Measurements from ENCODE around the gene STX17. TPM values are rescaled to one million over a fixed set of nuclear protein-coding genes. Genes with fewer than 3 reads are reported as not detected.

Gene STX17
- total RNA-seq, 1 experiment from 2014 or later: 24.6 TPM

- ChIA-PET POLR2A (no interaction called here), CTCF (no interaction called here), RAD21 (ENCODE audit: low non-redundant PET in 1 of 2, low total read pairs in 2 of 2, uncharacterized antibody in 2 of 2, unreplicated experiment in 2 of 2) (no interaction called here)
- Histone ChIP-seq H3K27ac (ENCODE audit: low read depth, low read length) (no peak overlapping the region), H3K9me2 (ENCODE audit: insufficient read depth) (no peaks in the 10 kb centered on the region), H3K4me1 (ENCODE audit: control insufficient read depth in 1 of 2, insufficient read depth in 2 of 2, low read length in 2 of 2) (no peaks in the 10 kb centered on the region), H3K9me3 (ENCODE audit: control insufficient read depth in 1 of 2, insufficient read depth in 1 of 2, low read depth in 1 of 2, low read length in 2 of 2) (peaks cover 0 to 6% of the 10 kb centered on the region in 2 experiments; a peak in 2 of 4 replicates), H3K4me3 (replicated peaks in 1 of 2; ENCODE audit: low read depth in 1 of 2, low read length in 2 of 2) (no peak overlapping the region), H3K27me3 (ENCODE audit: insufficient read depth, low read length) (no peaks in the 10 kb centered on the region), H3K79me2 (ENCODE audit: insufficient read depth, low read length) (no peaks in the 10 kb centered on the region), H3K4me2 (ENCODE audit: low read length) (no peak overlapping the region), H2AFZ (ENCODE audit: low read depth, low read length, poor library complexity, severe bottlenecking) (no peak overlapping the region), H3K9ac (ENCODE audit: low read length) (no peak overlapping the region), H4K20me1 (ENCODE audit: insufficient read depth) (no peaks in the 10 kb centered on the region), H3K36me3 (ENCODE audit: control insufficient read depth in 1 of 2, insufficient read depth in 2 of 2, low read length in 2 of 2) (peaks cover 15 to 19% of the 10 kb centered on the region in 2 experiments; a peak in 3 of 4 replicates)
- no peak for TF ChIP-seq RAD21 (IDR thresholded peaks at IDR 0.05; ENCODE audit: low read depth)
- ATAC-seq (no peak), DNase-seq (ENCODE audit: low read depth, low spot score) (no peak)
- no TSS peak for BruUV-seq (replicated peaks)
- intact Hi-C loops (cut with micrococcal nuclease): no loop called here
These were observed 19.1 kb downstream of the STX17 start for GRCh38 chr9:99925541-99925940.

DNA sequence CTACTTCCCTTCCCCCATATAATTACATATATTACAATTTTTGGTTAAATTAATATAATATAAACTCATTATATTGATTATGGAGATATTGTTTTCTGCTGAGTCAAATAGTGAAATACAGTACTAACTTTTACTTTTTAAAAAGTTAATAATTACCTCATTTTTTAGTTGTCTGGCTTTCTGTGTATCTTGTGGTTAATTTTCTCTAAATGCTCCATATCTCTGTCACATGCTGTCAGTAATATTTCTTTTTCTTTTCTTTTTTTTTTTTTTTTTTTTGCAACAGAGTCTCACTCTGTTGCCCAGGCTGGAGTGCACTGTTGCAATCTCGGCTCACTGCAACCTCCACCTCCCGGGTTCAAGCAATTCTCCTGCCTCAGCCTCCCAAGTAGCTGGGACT is 23.2 kb downstream of the STX17 start:
- no peak for DNase-seq (ENCODE audit: low read depth, low spot score)
- no peaks in the 10 kb centered on the region for H3K79me2 ChIP-seq (ENCODE audit: insufficient read depth, low read length)
- intact Hi-C loops (cut with micrococcal nuclease): no loop called here
- H3K36me3 ChIP-seq (ENCODE audit: control insufficient read depth in 1 of 2, insufficient read depth in 2 of 2, low read length in 2 of 2): peaks cover 0 to 5% of the 10 kb centered on the region in 2 experiments; a peak in 1 of 4 replicates
- H3K9me3 ChIP-seq (ENCODE audit: control insufficient read depth in 1 of 2, insufficient read depth in 1 of 2, low read depth in 1 of 2, low read length in 2 of 2): peaks cover 0 to 6% of the 10 kb centered on the region in 2 experiments; a peak in 2 of 4 replicates
- no peaks in the 10 kb centered on the region for H3K9me2 ChIP-seq (ENCODE audit: insufficient read depth)
- no peak for ATAC-seq
- no peaks in the 10 kb centered on the region for H3K4me1 ChIP-seq (ENCODE audit: control insufficient read depth in 1 of 2, insufficient read depth in 2 of 2, low read length in 2 of 2)
- RAD21 ChIA-PET (ENCODE audit: low non-redundant PET in 1 of 2, low total read pairs in 2 of 2, uncharacterized antibody in 2 of 2, unreplicated experiment in 2 of 2): no interaction called here
- H3K9ac ChIP-seq (ENCODE audit: low read length): no peak overlapping the region
- CTCF ChIA-PET: no interaction called here
- no peak for TF ChIP-seq CEBPB (IDR thresholded peaks at IDR 0.05; ENCODE audit: low read depth)
- TF ChIP-seq CTCF (IDR thresholded peaks at IDR 0.05 in 2 of 3, conservative IDR thresholded peaks at IDR 0.05 in 1 of 3; ENCODE audit: borderline replicate concordance in 1 of 3, insufficient read depth in 1 of 3, low read depth in 2 of 3, low read length in 2 of 3): no peak
- TF ChIP-seq SRF (IDR thresholded peaks at IDR 0.05; ENCODE audit: low read depth): no peak
- no peak for TF ChIP-seq POLR2A (IDR thresholded peaks at IDR 0.05; ENCODE audit: borderline replicate concordance, extremely low read depth, insufficient read depth, insufficient read length)
- TF ChIP-seq, protein P1, sequence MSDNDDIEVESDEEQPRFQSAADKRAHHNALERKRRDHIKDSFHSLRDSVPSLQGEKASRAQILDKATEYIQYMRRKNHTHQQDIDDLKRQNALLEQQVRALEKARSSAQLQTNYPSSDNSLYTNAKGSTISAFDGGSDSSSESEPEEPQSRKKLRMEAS (IDR thresholded peaks at IDR 0.05): no peak
- TF ChIP-seq YY1 (IDR thresholded peaks at IDR 0.05; ENCODE audit: extremely low read depth, insufficient replicate concordance, low read depth, low read length): no peak
- no peak for TF ChIP-seq SP1 (IDR thresholded peaks at IDR 0.05; ENCODE audit: low read depth)
- TF ChIP-seq EGR1 (IDR thresholded peaks at IDR 0.05; ENCODE audit: low read depth): no peak
- no peak for TF ChIP-seq EZH2phosphoT487 (IDR thresholded peaks at IDR 0.05; ENCODE audit: borderline replicate concordance)
- TF ChIP-seq RAD21 (IDR thresholded peaks at IDR 0.05; ENCODE audit: low read depth): no peak
- TF ChIP-seq, protein P2, sequence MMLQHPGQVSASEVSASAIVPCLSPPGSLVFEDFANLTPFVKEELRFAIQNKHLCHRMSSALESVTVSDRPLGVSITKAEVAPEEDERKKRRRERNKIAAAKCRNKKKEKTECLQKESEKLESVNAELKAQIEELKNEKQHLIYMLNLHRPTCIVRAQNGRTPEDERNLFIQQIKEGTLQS (IDR thresholded peaks at IDR 0.05): no peak
- no peak for TF ChIP-seq ZFX (IDR thresholded peaks at IDR 0.05)
- TF ChIP-seq FOSL1 (IDR thresholded peaks at IDR 0.05; ENCODE audit: low read depth): no peak
- no peak for TF ChIP-seq POLR2AphosphoS5 (IDR thresholded peaks at IDR 0.05; ENCODE audit: low read depth, low read length)
- no peak for TF ChIP-seq TCF7L2 (IDR thresholded peaks at IDR 0.05; ENCODE audit: borderline replicate concordance, extremely low read depth, insufficient read depth, insufficient read length)
- TF ChIP-seq SIN3A (IDR thresholded peaks at IDR 0.05; ENCODE audit: low read depth): no peak
- TF ChIP-seq EZH2 (IDR thresholded peaks at IDR 0.05): no peak
- TF ChIP-seq ZNF274 (IDR thresholded peaks at IDR 0.05; ENCODE audit: low read depth, low read length): no peak
- TF ChIP-seq ELF1 (IDR thresholded peaks at IDR 0.05; ENCODE audit: borderline replicate concordance, low read depth): no peak
- no peak overlapping the region for H3K4me3 ChIP-seq (replicated peaks in 1 of 2; ENCODE audit: low read depth in 1 of 2, low read length in 2 of 2)
- H4K20me1 ChIP-seq (ENCODE audit: insufficient read depth): no peaks in the 10 kb centered on the region
- BruUV-seq (replicated peaks): no TSS peak
- POLR2A ChIA-PET: no interaction called here
- H3K27me3 ChIP-seq (ENCODE audit: insufficient read depth, low read length): no peaks in the 10 kb centered on the region
- H3K27ac ChIP-seq (ENCODE audit: low read depth, low read length): no peak overlapping the region
- no peak overlapping the region for H3K4me2 ChIP-seq (ENCODE audit: low read length)
- no peak overlapping the region for H2AFZ ChIP-seq (ENCODE audit: low read depth, low read length, poor library complexity, severe bottlenecking)
